K562 (cell line): ENCODE data around the gene SAMD4A. TPM values are rescaled to one million over a fixed set of nuclear protein-coding genes. Genes with fewer than 3 reads are reported as not detected.

Experiments
- ATAC-seq: fragments of 200-7000 bp; cut with Tn5 transposase; 3 replicates; pipeline ENCODE4 v1.9.1; 2020; ENCODE audit warnings: moderate library complexity
- BruUV-seq: library from RNA; stranded (reverse); fragments of 400-500 nt; replicated peaks from 2 replicates; lab custom pipeline; 2021; lab: Mats Ljungman, UMichigan
- CTCF ChIA-PET: fragments of 300-600 bp; formaldehyde crosslinking; extraction: SDS; loops from one replicate; lab custom pipeline; 2021; ENCODE audit warnings: low intra/inter-chr PET ratio; lab: Yijun Ruan, JAX
- POLR2A ChIA-PET: fragments of 300-600, 350-650 bp; sonication (Branson Sonifier 250); formaldehyde crosslinking; extraction: SDS; loops from one replicate; lab custom pipeline; 2021; ENCODE audit warnings: antibody characterized with exemption, inconsistent platforms; lab: Yijun Ruan, JAX
- DNase-seq, 4 experiments: peaks; one replicate each; pipeline versions ENCODE4 v3.0.0 to v3.0.0-alpha.2; 2011 to 2018; ENCODE audit warnings: low spot score in 3 of 4, mixed read lengths in 3 of 4; ENCODE audit errors: extremely low read depth in 1 of 4
- FAIRE-seq: peaks from 2 replicates; lab custom pipeline; 2011; peaks lifted over from hg19 to GRCh38; lab: Jason Lieb, UNC
- H2AFZ ChIP-seq: 2 replicates; pipeline ENCODE4 v1.6.0; 2011; ENCODE audit warnings: low read depth, low read length, control low read depth, inconsistent platforms
- H3K27ac ChIP-seq: fragments of 200-600 bp; 3 replicates; pipeline ENCODE4 v1.8.0; 2011; ENCODE audit warnings: low read depth, mild to moderate bottlenecking, control low read depth, inconsistent platforms, low read length, moderate library complexity, mixed read lengths; ENCODE audit errors: extremely low read depth
- H3K27me3 ChIP-seq, 2 experiments: fragments of 300-600 bp in 1 of 2; 2 replicates in 1 of 2; 3 replicates in 1 of 2; pipeline versions ENCODE4 v1.6.0 to v1.8.0; 2011; ENCODE audit warnings: inconsistent platforms in 2 of 2, low read length in 2 of 2, mild to moderate bottlenecking in 1 of 2, mixed read lengths in 1 of 2, moderate library complexity in 1 of 2; ENCODE audit not compliant: control insufficient read depth in 2 of 2, insufficient read depth in 2 of 2
- H3K36me3 ChIP-seq: fragments of 300-600 bp; 3 replicates; pipeline ENCODE4 v1.8.0; 2011; ENCODE audit warnings: mild to moderate bottlenecking, low read length, inconsistent platforms; ENCODE audit not compliant: control insufficient read depth, insufficient read depth
- H3K4me1 ChIP-seq, 2 experiments: fragments of 200-600 bp in 1 of 2; replicated peaks in 1 of 2; 2 replicates in 1 of 2; 3 replicates in 1 of 2; pipeline versions ENCODE4 v1.5.1 to v1.8.0; 2011; ENCODE audit warnings: inconsistent platforms in 2 of 2, low read length in 2 of 2, mild to moderate bottlenecking in 1 of 2, mixed read lengths in 1 of 2, moderate library complexity in 1 of 2; ENCODE audit not compliant: control insufficient read depth in 2 of 2, insufficient read depth in 2 of 2
- H3K4me2 ChIP-seq: 2 replicates; pipeline ENCODE4 v1.6.1; 2011; ENCODE audit warnings: low read length, control low read depth, inconsistent platforms, mixed read lengths; ENCODE audit not compliant: insufficient read depth
- H3K4me3 ChIP-seq: fragments of 200-600 bp; sonication (generic), shearing (Covaris generic); 2 replicates; pipeline ENCODE4 v1.5.1; 2016; ENCODE audit warnings: control low read depth, inconsistent platforms
- H3K79me2 ChIP-seq: fragments of 200-600 bp; 3 replicates; pipeline ENCODE4 v1.8.0; 2011; ENCODE audit warnings: low read length, inconsistent platforms; ENCODE audit not compliant: control insufficient read depth, insufficient read depth
- H3K9ac ChIP-seq, 2 experiments: 2 replicates each; pipeline versions ENCODE4 v1.6.0 to v1.6.1; 2011; ENCODE audit warnings: low read depth in 2 of 2, low read length in 2 of 2, control low read depth in 1 of 2, inconsistent platforms in 1 of 2, mild to moderate bottlenecking in 1 of 2, mixed read lengths in 1 of 2; ENCODE audit not compliant: insufficient read depth in 1 of 2
- H3K9me1 ChIP-seq: one replicate; pipeline ENCODE4 v1.6.0; 2011; ENCODE audit warnings: inconsistent platforms, mild to moderate bottlenecking, low read length, moderate library complexity; ENCODE audit not compliant: control insufficient read depth, insufficient read depth
- H3K9me3 ChIP-seq: replicated peaks from 2 replicates; pipeline ENCODE4 v1.5.1; 2011; ENCODE audit warnings: low read depth, low read length, inconsistent platforms; ENCODE audit not compliant: control insufficient read depth, insufficient read depth
- H4K20me1 ChIP-seq: replicated peaks from 2 replicates; pipeline ENCODE4 v1.6.1; 2011; ENCODE audit warnings: low read length, inconsistent platforms, mixed read lengths; ENCODE audit not compliant: control insufficient read depth, insufficient read depth
- ADNP ChIP-seq: fragments of 200-800 bp; sonication (Bioruptor generic); IDR thresholded peaks from 2 replicates; pipeline ENCODE4 v1.6.1; 2016; ENCODE audit warnings: missing genetic modification characterization, missing compliant biosample characterization
- ARHGAP35 ChIP-seq: fragments of 450-650 bp; IDR thresholded peaks from 2 replicates; pipeline ENCODE4 v1.6.1; 2018; ENCODE audit not compliant: partially characterized antibody
- ARID3A ChIP-seq: IDR thresholded peaks from 2 replicates; pipeline ENCODE4 v1.6.1; 2012; ENCODE audit warnings: low read depth, low read length, improper control_type of control experiment, borderline replicate concordance
- CGGBP1 ChIP-seq: fragments of 250-450 bp; sonication (Bioruptor Pico); IDR thresholded peaks from 2 replicates; pipeline ENCODE4 v1.9.0; 2021; ENCODE audit warnings: mild to moderate bottlenecking
- E2F6 ChIP-seq, 2 experiments: IDR thresholded peaks; 2 replicates each; pipeline ENCODE4 v1.6.1; 2011; ENCODE audit warnings: borderline replicate concordance in 1 of 2, control low read depth in 1 of 2, low read depth in 1 of 2, low read length in 1 of 2, mild to moderate bottlenecking in 1 of 2, mixed read lengths in 1 of 2, moderate library complexity in 1 of 2; ENCODE audit not compliant: insufficient read depth in 1 of 2, insufficient read length in 1 of 2, poor library complexity in 1 of 2, severe bottlenecking in 1 of 2; ENCODE audit errors: extremely low read depth in 1 of 2
- GTF2F1 ChIP-seq: IDR thresholded peaks from 2 replicates; pipeline ENCODE4 v1.6.1; 2011; ENCODE audit warnings: low read depth, low read length, improper control_type of control experiment
- JUN ChIP-seq, 2 experiments: sonication (generic) in 1 of 2; formaldehyde crosslinking in 1 of 2; IDR thresholded peaks; 2 replicates each; pipeline versions ENCODE4 v1.6.1 to v1.8.0; 2012 to 2022; ENCODE audit warnings: borderline replicate concordance in 2 of 2, mild to moderate bottlenecking in 2 of 2, improper control_type of control experiment in 1 of 2, low read depth in 1 of 2, low read length in 1 of 2, missing genetic modification reagents in 1 of 2
- MECOM ChIP-seq: fragments of 250-450 bp; sonication (Bioruptor Pico); IDR thresholded peaks from 2 replicates; pipeline ENCODE4 v1.8.0; 2022; ENCODE audit warnings: inconsistent platforms
- POLR2A ChIP-seq: fragments of 450-650 bp; conservative IDR thresholded peaks from 2 replicates; pipeline ENCODE4 v1.6.1; 2016
- RBFOX2 ChIP-seq: fragments of 200-400 bp; formaldehyde crosslinking; IDR thresholded peaks from 2 replicates; pipeline ENCODE4 v1.6.1; 2017; ENCODE audit warnings: low read depth, mild to moderate bottlenecking, low read length, moderate library complexity
- SNRNP70 ChIP-seq: fragments of 200-400 bp; formaldehyde crosslinking; optimal IDR thresholded peaks from 2 replicates; pipeline ENCODE3; 2017; ENCODE audit warnings: low read depth, low read length
- ZNF3 ChIP-seq: fragments of 250-450 bp; sonication (Bioruptor Pico); IDR thresholded peaks from 2 replicates; pipeline ENCODE4 v1.5.0; 2021; ENCODE audit warnings: mild to moderate bottlenecking, moderate library complexity
- WGBS: fragments of 100-300 bp; shearing (Covaris generic); methylation state at CpG from one replicate; pipeline ENCODE4 v1.1.6; 2016; ENCODE audit warnings: low coverage, mixed read lengths; ENCODE audit not compliant: insufficient coverage; ENCODE audit errors: missing lambda C conversion rate; 5-methylcytosine and 5-hydroxymethylcytosine counted together
- in situ Hi-C: fragments of 300-500 bp; cut with MboI; formaldehyde crosslinking; loops from 4 replicates; pipeline ENCODE4 v1.15.0; 2018; ENCODE audit warnings: inconsistent platforms, mixed read lengths
- intact Hi-C: fragments of 100-400 bp; cut with micrococcal nuclease; formaldehyde crosslinking; loops from 2 replicates; pipeline ENCODE4 v1.14.2; 2022
- polyA plus RNA-seq, 8 experiments: library from polyadenylated mRNA; depleted of rRNA in 4 of 8; stranded (reverse) in 5 of 8; unstranded in 3 of 8; fragments of >200 nt; fragmentation: Nextera tagmentation in 2 of 8; fragmentation: Illumina TruSeq in 1 of 8; extraction: Ambion mirVana in 2 of 8; extraction: Trizol in 1 of 8; gene quantifications; 2 replicates each; pipeline versions ENCODE4 v1.2.1 to v1.2.3, GENCODE V29; 2011 to 2014; ENCODE audit warnings: inconsistent platforms in 1 of 8, missing spikeins in 1 of 8
- total RNA-seq, 7 experiments: library from RNA; depleted of rRNA in 6 of 7; stranded (reverse); fragments of >200 nt in 6 of 7; fragmentation: Illumina TruSeq in 2 of 7; extraction: Trizol in 2 of 7; gene quantifications; 2 replicates each; pipeline versions ENCODE4 v1.2.1 to v1.2.3, GENCODE V29; 2011 to 2021; ENCODE audit warnings: low replicate concordance in 1 of 7
- TF ChIP-seq, protein P1 (sequence below): IDR thresholded peaks from 3 replicates; pipeline ENCODE4 v1.6.1; 2011; ENCODE audit warnings: borderline replicate concordance, mild to moderate bottlenecking, moderate library complexity; ENCODE audit not compliant: insufficient read length; ENCODE audit errors: extremely low read depth

The SAMD4A gene
- total and polyA plus RNA-seq, 9 of the 15 experiments (the other 6 are each of a cell fraction or from before 2014, with no cell fraction given) = 0.66 to 6.8 (median 3.3) TPM

DNA sequence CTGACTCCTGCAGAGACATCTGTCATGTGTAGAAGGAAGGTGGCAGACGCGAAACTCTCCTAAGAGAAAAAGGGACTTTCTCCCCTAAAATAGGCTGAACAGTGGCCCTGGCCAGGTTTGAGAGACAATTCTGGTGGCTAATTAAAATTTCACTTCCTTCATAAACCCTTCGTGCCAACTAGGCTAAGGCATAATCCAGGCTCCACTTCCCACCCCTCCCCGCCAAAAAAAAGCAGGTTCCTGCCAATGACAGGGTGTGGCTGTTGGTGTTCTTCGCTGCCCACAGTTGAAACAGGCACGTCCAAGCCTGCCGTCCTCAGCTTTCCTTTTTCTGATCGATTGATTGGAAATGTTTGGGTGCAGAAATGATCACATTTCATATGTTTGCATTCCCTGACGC is 191.1 kb downstream of the SAMD4A start:
- H2AFZ ChIP-seq = no peak overlapping the region
- 91% methylated on average over 7 of the region's 9 CpGs for WGBS
- H3K27me3 ChIP-seq = no peaks in the 10 kb centered on the region
- no peaks in the 10 kb centered on the region for H4K20me1 ChIP-seq
- peak overlapping the region in 1 of 2 experiments; percentile 41; a peak in 2 of 4 replicates for H3K9ac ChIP-seq
- H3K4me1 ChIP-seq = peaks cover 23 to 52% of the 10 kb centered on the region in 2 experiments
- ChIA-PET POLR2A (interaction anchor here (0.8 to 1.1 kb wide), 2 partner anchors 14 to 28 kb away, joined by 3 read pairs; no protein-coding TSS in a partner anchor), CTCF (no interaction called here)
- peaks cover 25% of the 10 kb centered on the region for H3K79me2 ChIP-seq
- TF ChIP-seq SNRNP70 (no peak), CGGBP1 (CRISPR knock-in tag) (no peak), JUN (IDR thresholded peaks at IDR 0.05; ENCODE audit: borderline replicate concordance, low read depth, low read length) (no peak), JUN (CRISPR knock-in tag; IDR thresholded peaks at IDR 0.05; ENCODE audit: borderline replicate concordance) (no peak), POLR2A (no peak), ADNP (tag) (no peak), ZNF3 (CRISPR knock-in tag) (no peak), GTF2F1 (no peak), E2F6 (IDR thresholded peaks at IDR 0.05; ENCODE audit: borderline replicate concordance in 1 of 2, extremely low read depth in 1 of 2, insufficient read depth in 1 of 2, insufficient read length in 1 of 2, low read depth in 1 of 2, low read length in 1 of 2, poor library complexity in 1 of 2, severe bottlenecking in 1 of 2) (no peak), ARID3A (no peak), RBFOX2 (no peak), ARHGAP35 (no peak), MECOM (CRISPR knock-in tag) (no peak)
- TF ChIP-seq, protein P1, sequence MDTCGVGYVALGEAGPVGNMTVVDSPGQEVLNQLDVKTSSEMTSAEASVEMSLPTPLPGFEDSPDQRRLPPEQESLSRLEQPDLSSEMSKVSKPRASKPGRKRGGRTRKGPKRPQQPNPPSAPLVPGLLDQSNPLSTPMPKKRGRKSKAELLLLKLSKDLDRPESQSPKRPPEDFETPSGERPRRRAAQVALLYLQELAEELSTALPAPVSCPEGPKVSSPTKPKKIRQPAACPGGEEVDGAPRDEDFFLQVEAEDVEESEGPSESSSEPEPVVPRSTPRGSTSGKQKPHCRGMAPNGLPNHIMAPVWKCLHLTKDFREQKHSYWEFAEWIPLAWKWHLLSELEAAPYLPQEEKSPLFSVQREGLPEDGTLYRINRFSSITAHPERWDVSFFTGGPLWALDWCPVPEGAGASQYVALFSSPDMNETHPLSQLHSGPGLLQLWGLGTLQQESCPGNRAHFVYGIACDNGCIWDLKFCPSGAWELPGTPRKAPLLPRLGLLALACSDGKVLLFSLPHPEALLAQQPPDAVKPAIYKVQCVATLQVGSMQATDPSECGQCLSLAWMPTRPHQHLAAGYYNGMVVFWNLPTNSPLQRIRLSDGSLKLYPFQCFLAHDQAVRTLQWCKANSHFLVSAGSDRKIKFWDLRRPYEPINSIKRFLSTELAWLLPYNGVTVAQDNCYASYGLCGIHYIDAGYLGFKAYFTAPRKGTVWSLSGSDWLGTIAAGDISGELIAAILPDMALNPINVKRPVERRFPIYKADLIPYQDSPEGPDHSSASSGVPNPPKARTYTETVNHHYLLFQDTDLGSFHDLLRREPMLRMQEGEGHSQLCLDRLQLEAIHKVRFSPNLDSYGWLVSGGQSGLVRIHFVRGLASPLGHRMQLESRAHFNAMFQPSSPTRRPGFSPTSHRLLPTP = no peak
- no peaks in the 10 kb centered on the region for H3K9me3 ChIP-seq
- peak overlapping the region; percentile 43; the same call in 1 of the 3 replicates for H3K27ac ChIP-seq
- H3K4me3 ChIP-seq = no peak overlapping the region
- in situ Hi-C loops (no loop called here), intact Hi-C loops (no loop called here)
- no peak for FAIRE-seq
- BruUV-seq = no TSS peak
- no peak overlapping the region for H3K4me2 ChIP-seq
- DNase-seq = no peak
- peaks cover 3% of the 10 kb centered on the region for H3K9me1 ChIP-seq
- H3K36me3 ChIP-seq = peaks cover 17% of the 10 kb centered on the region; the same call in 2 of the 3 replicates
- no peak for ATAC-seq
